NCI-H1417 (cell line): Measurements from ENCODE around the gene FCRL5.

Experiments
- DNase-seq, 3 experiments: peaks; one replicate each; lab custom pipeline; 2025; lab: John Stamatoyannopoulos, UW

FCRL5 gene

GRCh38 chr1:157523774-157524493 lies 28.4 kb downstream of the FCRL5 start:
- DNase-seq = no peak

GRCh38 chr1:157521056-157521455 lies 31.3 kb downstream of the FCRL5 start:
- DNase-seq = no peak

GRCh38 chr1:157520386-157520935 lies 31.9 kb downstream of the FCRL5 start:
- DNase-seq = no peak

GRCh38 chr1:157519451-157519850 lies 32.9 kb downstream of the FCRL5 start:
- no peak for DNase-seq

GRCh38 chr1:157517016-157517415 lies 35.3 kb downstream of the FCRL5 start:
- no peak for DNase-seq

GRCh38 chr1:157515709-157516108 lies 36.6 kb downstream of the FCRL5 start:
- no peak for DNase-seq

GRCh38 chr1:157515141-157515540 lies 37.2 kb downstream of the FCRL5 start:
- no peak for DNase-seq

- DNase-seq = no peak
These were observed 40.0 kb downstream of the FCRL5 start for GRCh38 chr1:157512036-157512969.

GRCh38 chr1:157509546-157510232 lies 42.6 kb downstream of the FCRL5 start:
- DNase-seq = no peak

GRCh38 chr1:157505481-157506272 lies 46.6 kb downstream of the FCRL5 start:
- DNase-seq = peak; percentile 30 to 78 (median 66)

GRCh38 chr1:157504646-157505045 lies 47.7 kb downstream of the FCRL5 start:
- DNase-seq = no peak

- DNase-seq = no peak
These were observed 52.8 kb downstream of the FCRL5 start for GRCh38 chr1:157499521-157499920.

- DNase-seq = no peak
These were observed 53.6 kb downstream of the FCRL5 start for GRCh38 chr1:157498736-157499090.

GRCh38 chr1:157497987-157498735 lies 54.2 kb downstream of the FCRL5 start:
- DNase-seq = no peak

- DNase-seq = no peak
These were observed 55.0 kb downstream of the FCRL5 start for GRCh38 chr1:157497284-157497683.

- DNase-seq = peak; percentile 47 to 81 (median 80)
These were observed 56.2 kb downstream of the FCRL5 start for GRCh38 chr1:157496121-157496526.

- DNase-seq = peak; percentile 16 to 59 (median 29)
These were observed 57.0 kb downstream of the FCRL5 start for GRCh38 chr1:157495285-157495684.

- no peak for DNase-seq
These were observed 58.2 kb downstream of the FCRL5 start for GRCh38 chr1:157494093-157494492.

GRCh38 chr1:157490467-157491165 lies 61.7 kb downstream of the FCRL5 start:
- DNase-seq = peak; percentile 54 to 89 (median 79)

- no peak for DNase-seq
These were observed 64.2 kb downstream of the FCRL5 start for GRCh38 chr1:157488156-157488555.
